Measurements from ENCODE around the gene ZCCHC9. TPM values are rescaled to one million over a fixed set of nuclear protein-coding genes. Genes with fewer than 3 reads are reported as not detected.

The ZCCHC9 gene
- polyA plus RNA-seq, 1 donor from 2014 or later: 31.8 TPM

- no peak for TF ChIP-seq CTCF (IDR thresholded peaks at IDR 0.05; ENCODE audit: poor library complexity, severe bottlenecking)
Measured at GRCh38 chr5:81303563-81303962, 2.2 kb downstream of the ZCCHC9 start (continued).

- Histone ChIP-seq H4K20me1 (ENCODE audit: insufficient read depth) (no peaks in the 10 kb centered on the region), H3K9me3 (ENCODE audit: low read length) (no peaks in the 10 kb centered on the region), H3K27ac (ENCODE audit: low read length) (no peak overlapping the region), H3K36me3 (ENCODE audit: insufficient read depth, low read length) (peaks cover 3% of the 10 kb centered on the region), H3K4me3 (ENCODE audit: low read length) (no peak overlapping the region), H2AFZ (ENCODE audit: low read depth, low read length) (no peak overlapping the region), H3K9ac (ENCODE audit: low read length) (no peak overlapping the region), H3F3A (ENCODE audit: insufficient read depth, low read length, poor library complexity, severe bottlenecking) (no peaks in the 10 kb centered on the region), H3K27me3 (ENCODE audit: insufficient read depth, low read depth, low read length) (no peaks in the 10 kb centered on the region), H3K4me2 (ENCODE audit: low read length) (no peak overlapping the region), H3K9me2 (ENCODE audit: insufficient read depth, low read length) (no peaks in the 10 kb centered on the region), H3K79me2 (replicated peaks; ENCODE audit: insufficient read depth, low read length) (peaks cover 8% of the 10 kb centered on the region)
- TF ChIP-seq REST (IDR thresholded peaks at IDR 0.05; ENCODE audit: borderline replicate concordance): no peak
- no peak for TF ChIP-seq SMC3 (conservative IDR thresholded peaks at IDR 0.05; ENCODE audit: poor library complexity)
- TF ChIP-seq MXI1 (conservative IDR thresholded peaks at IDR 0.05; ENCODE audit: poor library complexity, severe bottlenecking): no peak
- TF ChIP-seq RAD21 (conservative IDR thresholded peaks at IDR 0.05): no peak
- TF ChIP-seq EP300 (conservative IDR thresholded peaks at IDR 0.05; ENCODE audit: poor library complexity, severe bottlenecking): no peak
- no peak for TF ChIP-seq TAF1 (IDR thresholded peaks at IDR 0.05; ENCODE audit: low read depth)
- no peak for TF ChIP-seq POLR2AphosphoS5 (IDR thresholded peaks at IDR 0.05)
- TF ChIP-seq EZH2 (IDR thresholded peaks at IDR 0.05; ENCODE audit: borderline replicate concordance, insufficient read depth, low read length, poor library complexity, severe bottlenecking): no peak
- TF ChIP-seq CTCF (IDR thresholded peaks at IDR 0.05; ENCODE audit: poor library complexity, severe bottlenecking): no peak
Measured at GRCh38 chr5:81305785-81306184, 4.4 kb downstream of the ZCCHC9 start.

GRCh38 chr5:81308836-81309235 is 7.4 kb downstream of the ZCCHC9 start:
- no peak overlapping the region for H3K9ac ChIP-seq (ENCODE audit: low read length)
- TF ChIP-seq EZH2 (IDR thresholded peaks at IDR 0.05; ENCODE audit: borderline replicate concordance, insufficient read depth, low read length, poor library complexity, severe bottlenecking) (no peak), EP300 (conservative IDR thresholded peaks at IDR 0.05; ENCODE audit: poor library complexity, severe bottlenecking) (no peak), TAF1 (IDR thresholded peaks at IDR 0.05; ENCODE audit: low read depth) (no peak), CTCF (IDR thresholded peaks at IDR 0.05; ENCODE audit: poor library complexity, severe bottlenecking) (no peak), RAD21 (conservative IDR thresholded peaks at IDR 0.05) (no peak), MXI1 (conservative IDR thresholded peaks at IDR 0.05; ENCODE audit: poor library complexity, severe bottlenecking) (no peak), SMC3 (conservative IDR thresholded peaks at IDR 0.05; ENCODE audit: poor library complexity) (no peak), POLR2AphosphoS5 (IDR thresholded peaks at IDR 0.05) (no peak), REST (IDR thresholded peaks at IDR 0.05; ENCODE audit: borderline replicate concordance) (no peak)
- no peak overlapping the region for H3K4me2 ChIP-seq (ENCODE audit: low read length)

More at GRCh38 chr5:81308836-81309235, 7.4 kb downstream of the ZCCHC9 start:
- H2AFZ ChIP-seq (ENCODE audit: low read depth, low read length): no peak overlapping the region
- H3F3A ChIP-seq (ENCODE audit: insufficient read depth, low read length, poor library complexity, severe bottlenecking): no peaks in the 10 kb centered on the region
- peaks cover under 1% of the 10 kb centered on the region for H3K79me2 ChIP-seq (replicated peaks; ENCODE audit: insufficient read depth, low read length)
- no peak overlapping the region for H3K4me3 ChIP-seq (ENCODE audit: low read length)
- peaks cover 3% of the 10 kb centered on the region for H3K36me3 ChIP-seq (ENCODE audit: insufficient read depth, low read length)
- H3K9me2 ChIP-seq (ENCODE audit: insufficient read depth, low read length): no peaks in the 10 kb centered on the region
- H4K20me1 ChIP-seq (ENCODE audit: insufficient read depth): no peaks in the 10 kb centered on the region
- H3K27ac ChIP-seq (ENCODE audit: low read length): no peak overlapping the region
- no peaks in the 10 kb centered on the region for H3K9me3 ChIP-seq (ENCODE audit: low read length)
- H3K27me3 ChIP-seq (ENCODE audit: insufficient read depth, low read depth, low read length): no peaks in the 10 kb centered on the region

All from neural cell (in vitro differentiated cells).